ENCODE measurements around the gene CPE.

The CPE gene

GRCh38 chr4:165367040-165367439 lies 11.8 kb upstream of the CPE start:
- DNase-seq = no peak

GRCh38 chr4:165368114-165368513 lies 10.7 kb upstream of the CPE start:
- DNase-seq = no peak

- DNase-seq = no peak
These were observed 10.2 kb upstream of the CPE start for GRCh38 chr4:165368567-165368966.

- no peak for DNase-seq
These were observed 9.3 kb upstream of the CPE start for GRCh38 chr4:165369522-165369921.

- no peak for DNase-seq
These were observed 8.3 kb upstream of the CPE start for GRCh38 chr4:165370530-165370929.

- no peak for DNase-seq
These were observed 3.3 kb upstream of the CPE start for GRCh38 chr4:165375465-165375864.

GRCh38 chr4:165378398-165378744 lies 437 bp upstream of the CPE start:
- no peak for DNase-seq

- no peak for DNase-seq
These were observed 863 bp downstream of the CPE start for GRCh38 chr4:165379678-165380064.

GRCh38 chr4:165380805-165381204 lies 2.0 kb downstream of the CPE start:
- no peak for DNase-seq

GRCh38 chr4:165381821-165382373 lies 3.1 kb downstream of the CPE start:
- no peak for DNase-seq

GRCh38 chr4:165382640-165383039 lies 3.8 kb downstream of the CPE start:
- DNase-seq = no peak

- no peak for DNase-seq
These were observed 4.8 kb downstream of the CPE start for GRCh38 chr4:165383591-165384073.

- DNase-seq = no peak
These were observed 5.4 kb downstream of the CPE start for GRCh38 chr4:165384186-165384585.

- DNase-seq = no peak
These were observed 5.8 kb downstream of the CPE start for GRCh38 chr4:165384598-165384997.

GRCh38 chr4:165385126-165385525 lies 6.3 kb downstream of the CPE start:
- DNase-seq = no peak

- no peak for DNase-seq
These were observed 7.5 kb downstream of the CPE start for GRCh38 chr4:165386328-165386727.

GRCh38 chr4:165388756-165389155 lies 9.9 kb downstream of the CPE start:
- DNase-seq = no peak

GRCh38 chr4:165393051-165393450 lies 14.2 kb downstream of the CPE start:
- DNase-seq = no peak

- DNase-seq = no peak
These were observed 14.9 kb downstream of the CPE start for GRCh38 chr4:165393704-165394103.

- DNase-seq = no peak
These were observed 15.5 kb downstream of the CPE start for GRCh38 chr4:165394275-165394674.

GRCh38 chr4:165398570-165398969 lies 19.8 kb downstream of the CPE start:
- DNase-seq = no peak

- DNase-seq = no peak
These were observed 23.6 kb downstream of the CPE start for GRCh38 chr4:165402375-165402774.

- DNase-seq = no peak
These were observed 24.2 kb downstream of the CPE start for GRCh38 chr4:165403048-165403447.

GRCh38 chr4:165403637-165404036 lies 24.8 kb downstream of the CPE start:
- no peak for DNase-seq

- DNase-seq = no peak
These were observed 25.3 kb downstream of the CPE start for GRCh38 chr4:165404080-165404479.

- no peak for DNase-seq
These were observed 25.9 kb downstream of the CPE start for GRCh38 chr4:165404696-165405095.
